Sigmoid colon (tissue), 7 donors: Measurements from ENCODE around the gene ATP9A. TPM values are rescaled to one million over a fixed set of nuclear protein-coding genes. Genes with fewer than 3 reads are reported as not detected.

ENCODE experiments used
- DNase-seq: peaks from one replicate; pipeline ENCODE4 v3.0.0-alpha.2; 2019
- H3K27ac ChIP-seq, 4 donors: fragments of 200-600 bp; sonication (generic); one replicate each; pipeline ENCODE4 v1.5.1; 2016 to 2019; ENCODE audit warnings: mild to moderate bottlenecking in 1 of 4
- H3K27me3 ChIP-seq, 3 donors: fragments of 200-600 bp; sonication (generic); one replicate each; pipeline ENCODE4 v1.5.1; 2019; ENCODE audit warnings: mild to moderate bottlenecking in 1 of 3
- H3K36me3 ChIP-seq, 4 donors: fragments of 200-600 bp; sonication (generic); one replicate each; pipeline ENCODE4 v1.5.1; 2016 to 2019
- H3K4me1 ChIP-seq, 4 donors: fragments of 200-600 bp; sonication (generic); one replicate each; pipeline ENCODE4 v1.5.1; 2017 to 2019
- H3K4me3 ChIP-seq, 4 donors: fragments of 200-600 bp; sonication (generic); one replicate each; pipeline ENCODE4 v1.5.1; 2017 to 2019; ENCODE audit warnings: mild to moderate bottlenecking in 2 of 4, moderate library complexity in 1 of 4
- H3K9me3 ChIP-seq, 4 donors: fragments of 200-600 bp in 3 of 4; sonication (generic) in 3 of 4; one replicate each; pipeline versions ENCODE4 v1.5.1 to v1.6.1; 2013 to 2019
- CTCF ChIP-seq, 4 experiments: fragments of 450-650 bp in 3 of 4; fragments of 200-600 bp in 1 of 4; IDR thresholded peaks; one replicate each; pipeline ENCODE4 v1.5.1; 2016 to 2019; ENCODE audit warnings: antibody characterized with exemption in 4 of 4, mild to moderate bottlenecking in 3 of 4, moderate library complexity in 2 of 4
- EP300 ChIP-seq, 4 donors: sonication (generic); formaldehyde crosslinking; IDR thresholded peaks; one replicate each; pipeline ENCODE4 v1.6.1; 2017; ENCODE audit warnings: antibody characterized with exemption in 4 of 4
- POLR2A ChIP-seq, 2 donors: fragments of 450-650 bp; IDR thresholded peaks; one replicate each; pipeline ENCODE4 v1.6.1; 2016; ENCODE audit warnings: antibody characterized with exemption in 2 of 2, mild to moderate bottlenecking in 2 of 2, moderate library complexity in 2 of 2
- POLR2AphosphoS5 ChIP-seq, 4 donors: sonication (generic); formaldehyde crosslinking; IDR thresholded peaks; one replicate each; pipeline ENCODE4 v1.6.1; 2017; ENCODE audit warnings: antibody characterized with exemption in 4 of 4
- WGBS, 2 donors: extraction: QIAGEN DNeasy Blood & Tissue Kit; methylation state at CpG; one replicate each; pipeline ENCODE4 v1.1.7; 2013; 5-methylcytosine and 5-hydroxymethylcytosine counted together
- intact Hi-C: fragments of 100-400 bp; cut with DNase I; formaldehyde crosslinking; loops from one replicate; pipeline ENCODE4 v1.15.1; 2023
- polyA plus RNA-seq, 3 donors: library from polyadenylated mRNA; stranded (reverse); fragments of 200-250 nt; gene quantifications; one replicate each; pipeline ENCODE4 v1.2.3, GENCODE V29; 2013
- total RNA-seq, 4 donors: library from RNA; depleted of rRNA; stranded (reverse); fragments of >200 nt; gene quantifications; one replicate each; pipeline ENCODE4 v1.1.0, GENCODE V29; 2016
- donor health status: healthy with polysubstance abuse.
- donor health status: Bipolar disorder and iron deficiency.
- donor health status: healthy.

The ATP9A gene
- total and polyA plus RNA-seq, 7 donors, result 4.2 to 34.8 (median 31.0) TPM

DNA sequence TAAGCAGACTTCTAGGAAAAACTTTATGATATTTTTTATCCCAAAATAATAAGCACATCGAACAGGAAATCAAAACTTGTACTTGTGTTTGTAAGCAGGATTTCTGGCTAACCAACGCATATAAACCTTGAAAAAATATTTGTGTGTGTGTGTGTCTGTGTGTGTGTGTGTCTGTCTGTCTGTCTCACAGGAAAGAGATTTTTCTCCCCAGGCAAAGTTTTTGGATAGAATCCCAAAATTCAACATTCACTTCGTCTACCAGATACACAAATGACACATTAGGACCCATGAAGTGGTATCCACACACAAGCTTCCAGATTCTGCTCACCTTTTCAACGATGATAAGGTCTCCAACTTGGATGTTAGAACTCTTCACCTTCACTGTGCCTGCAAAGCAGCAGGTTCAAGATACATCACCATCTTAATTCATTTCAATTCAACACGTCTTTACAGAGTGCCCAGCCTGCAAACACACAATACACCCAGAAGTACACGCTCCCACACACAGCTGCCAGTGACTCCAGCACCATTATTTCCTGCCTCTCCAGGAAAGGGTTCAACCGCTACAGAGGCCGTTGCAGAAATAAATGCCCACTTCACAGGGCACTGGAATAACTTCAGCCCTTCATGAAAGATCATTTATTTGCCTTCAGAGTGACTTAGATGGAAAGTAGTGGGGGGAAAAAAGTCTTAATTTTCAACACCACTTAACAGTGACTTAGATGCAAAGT, 70.9 kb downstream of the ATP9A start:
- Histone ChIP-seq H3K27ac (no peak overlapping the region), H3K4me1 (peaks cover 0 to 23% (median 10%) of the 10 kb centered on the region in 4 donors), H3K9me3 (no peaks in the 10 kb centered on the region), H3K4me3 (no peak overlapping the region), H3K27me3 (no peaks in the 10 kb centered on the region), H3K36me3 (peaks cover 0 to 20% (median 0%) of the 10 kb centered on the region in 4 donors)
- 46 to 66% methylated on average over 8 of the region's 8 CpGs for WGBS, 2 donors
- TF ChIP-seq CTCF (IDR thresholded peaks at IDR 0.05) (no peak), EP300 (IDR thresholded peaks at IDR 0.05) (no peak), POLR2AphosphoS5 (IDR thresholded peaks at IDR 0.05) (no peak), POLR2A (IDR thresholded peaks at IDR 0.05) (no peak)
- no peak for DNase-seq
- intact Hi-C loops, result no loop called here

DNA sequence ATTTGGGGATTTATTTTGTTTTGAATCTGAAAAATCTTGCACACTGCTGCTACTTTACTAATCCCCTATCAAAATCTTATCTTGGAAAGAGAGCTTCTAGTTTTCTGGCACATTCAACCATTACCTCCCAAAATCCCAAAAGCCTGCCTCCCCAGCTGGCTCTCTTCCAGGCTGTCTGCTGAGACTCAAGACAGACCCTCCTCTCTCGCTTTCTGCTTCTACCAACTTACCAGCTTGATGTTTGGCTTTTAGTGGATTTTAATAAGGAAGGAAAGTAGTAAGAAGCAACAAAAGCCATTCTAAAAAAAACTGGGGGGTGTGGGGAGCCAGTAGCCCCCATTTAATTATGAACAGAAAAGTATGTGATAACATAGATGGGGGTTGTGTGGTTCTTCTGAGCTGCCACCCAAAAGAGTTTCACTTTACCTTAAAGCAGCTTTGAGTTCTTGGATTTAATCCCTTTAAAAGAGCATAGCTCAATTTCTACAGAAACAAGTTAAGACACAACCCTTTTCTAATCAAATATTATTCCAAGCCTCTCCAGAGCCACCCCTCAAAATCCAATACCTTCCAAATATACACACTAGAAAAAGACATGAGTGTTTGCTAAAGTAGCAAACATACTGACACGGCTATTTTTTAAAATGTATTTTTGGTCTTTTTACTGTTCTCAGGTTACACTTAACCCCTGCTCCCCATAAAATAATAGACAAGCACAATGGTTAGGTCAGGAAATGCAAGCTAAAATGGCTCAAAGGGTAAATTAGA, 71.7 kb downstream of the ATP9A start:
- Histone ChIP-seq H3K27ac (no peak overlapping the region), H3K4me3 (no peak overlapping the region), H3K27me3 (no peaks in the 10 kb centered on the region), H3K36me3 (peaks cover 0 to 20% (median 0%) of the 10 kb centered on the region in 4 donors), H3K9me3 (no peaks in the 10 kb centered on the region), H3K4me1 (peaks cover 0 to 21% (median 10%) of the 10 kb centered on the region in 4 donors)
- no peak for DNase-seq
- 40 to 56% methylated on average over 2 of the region's 2 CpGs for WGBS, 2 donors
- intact Hi-C loops, result no loop called here
- TF ChIP-seq POLR2A (IDR thresholded peaks at IDR 0.05) (no peak), EP300 (IDR thresholded peaks at IDR 0.05) (no peak)

DNA sequence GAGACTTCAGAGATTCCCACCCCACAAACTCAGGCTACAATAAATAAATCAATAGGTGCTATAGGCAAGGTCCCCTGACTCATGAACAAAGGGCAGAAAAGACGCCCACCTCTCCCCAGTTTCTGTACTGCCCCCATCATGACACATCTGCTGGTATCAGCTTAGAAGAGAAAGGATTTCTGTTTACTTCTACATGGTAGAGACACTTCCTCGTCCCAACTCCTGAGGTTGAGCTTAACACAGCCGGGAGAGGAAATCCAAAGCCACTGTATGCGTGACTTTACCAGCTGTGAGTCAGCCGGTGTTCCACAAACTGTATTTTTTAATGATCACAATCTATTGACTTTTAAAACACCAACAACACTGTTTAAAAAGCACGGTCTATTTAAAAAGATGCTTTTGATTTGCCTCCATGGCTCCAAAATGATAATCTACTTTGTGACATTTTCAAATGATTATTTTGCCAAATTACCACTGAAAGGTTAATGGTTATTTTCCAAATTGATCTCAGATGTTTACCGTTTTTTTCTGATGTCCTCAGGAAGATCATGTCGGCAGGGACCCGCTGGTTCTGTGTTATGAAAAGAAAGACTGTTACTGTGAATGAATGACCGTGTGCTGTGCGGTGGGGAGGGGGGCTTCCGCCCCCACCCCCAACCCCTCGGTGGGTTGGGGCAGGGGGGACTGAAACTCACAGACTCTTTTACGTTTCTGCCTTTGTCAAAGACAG, 72.5 kb downstream of the ATP9A start:
- H3K9me3 ChIP-seq, result no peaks in the 10 kb centered on the region
- no peak overlapping the region for H3K4me3 ChIP-seq
- intact Hi-C loops, result no loop called here
- H3K36me3 ChIP-seq, result peaks cover 0 to 20% (median 0%) of the 10 kb centered on the region in 4 donors
- 18 to 62% methylated on average over 14 of the region's 14 CpGs for WGBS, 2 donors
- DNase-seq, result no peak
- TF ChIP-seq CTCF (IDR thresholded peaks at IDR 0.05) (no peak), POLR2AphosphoS5 (IDR thresholded peaks at IDR 0.05) (no peak), EP300 (IDR thresholded peaks at IDR 0.05) (no peak), POLR2A (IDR thresholded peaks at IDR 0.05) (no peak)
- peaks cover 0 to 14% (median 10%) of the 10 kb centered on the region in 4 donors for H3K4me1 ChIP-seq
- no peaks in the 10 kb centered on the region for H3K27me3 ChIP-seq
- no peak overlapping the region for H3K27ac ChIP-seq

- DNase-seq, result no peak
- TF ChIP-seq POLR2AphosphoS5 (IDR thresholded peaks at IDR 0.05), result no peak
- no peak for TF ChIP-seq EP300 (IDR thresholded peaks at IDR 0.05)
- no peak for TF ChIP-seq POLR2A (IDR thresholded peaks at IDR 0.05)
- no peak for TF ChIP-seq CTCF (IDR thresholded peaks at IDR 0.05)
- H3K4me1 ChIP-seq, result peaks cover 0 to 14% (median 10%) of the 10 kb centered on the region in 4 donors
- no peaks in the 10 kb centered on the region for H3K9me3 ChIP-seq
- peaks cover 0 to 43% (median 0%) of the 10 kb centered on the region in 4 donors for H3K36me3 ChIP-seq
- no peaks in the 10 kb centered on the region for H3K27me3 ChIP-seq
- 94 to 95% methylated on average over 13 of the region's 13 CpGs for WGBS, 2 donors
- intact Hi-C loops, result no loop called here
- H3K27ac ChIP-seq, result no peak overlapping the region
- no peak overlapping the region for H3K4me3 ChIP-seq
Observed at GRCh38 chr20:51692806-51693400, 75.3 kb downstream of the ATP9A start.
